Right lobe of liver (tissue), 6 donors: ENCODE results near the gene PRKAR1A. TPM values are rescaled to one million over a fixed set of nuclear protein-coding genes. Genes with fewer than 3 reads are reported as not detected.
"Not testable (repeated sequence)": the region's sequence is repeated elsewhere in the genome, so short reads cannot be mapped to it uniquely, and the experiment has no call there.

Source experiments
- ATAC-seq, 4 donors: fragments of 200-7000 bp; cut with Tn5 transposase; one replicate each; pipeline ENCODE4 v1.9.1; 2020; ENCODE audit warnings: mild to moderate bottlenecking in 4 of 4, moderate library complexity in 4 of 4
- DNase-seq, 3 donors: peaks; one replicate each; pipeline ENCODE4 v3.0.0-alpha.2; 2020
- H3K27ac ChIP-seq, 3 donors: fragments of 200-600 bp; one replicate each; pipeline ENCODE4 v1.8.0; 2022
- H3K27me3 ChIP-seq, 2 donors: fragments of 200-600 bp; one replicate each; pipeline ENCODE4 v1.8.0; 2022
- H3K36me3 ChIP-seq, 4 donors: fragments of 200-600 bp; sonication (generic) in 1 of 4; one replicate each; pipeline versions ENCODE4 v1.5.1 to v1.8.0; 2017 to 2022; ENCODE audit warnings: control low read depth in 1 of 4
- H3K4me1 ChIP-seq, 4 donors: fragments of 200-600 bp; sonication (generic) in 1 of 4; one replicate each; pipeline versions ENCODE4 v1.5.1 to v1.8.0; 2017 to 2022; ENCODE audit warnings: control low read depth in 1 of 4
- H3K4me3 ChIP-seq, 3 donors: fragments of 200-600 bp; one replicate each; pipeline ENCODE4 v1.8.0; 2022
- H3K9me3 ChIP-seq, 4 donors: fragments of 200-600 bp; sonication (generic) in 1 of 4; one replicate each; pipeline versions ENCODE4 v1.5.1 to v1.8.0; 2017 to 2022; ENCODE audit warnings: control low read depth in 1 of 4
- POLR2A ChIP-seq: fragments of 450-650 bp; IDR thresholded peaks from one replicate; pipeline ENCODE4 v1.6.1; 2017; ENCODE audit warnings: antibody characterized with exemption, mild to moderate bottlenecking
- WGBS: methylation state at CpG from one replicate; pipeline ENCODE4 v1.1.6; 2018; ENCODE audit warnings: low coverage, low lambda C conversion rate; ENCODE audit not compliant: insufficient coverage; ENCODE audit errors: missing lambda C conversion rate; 5-methylcytosine and 5-hydroxymethylcytosine counted together
- intact Hi-C, 2 donors: fragments of 100-400 bp; cut with DNase I; formaldehyde crosslinking; loops; one replicate each; pipeline versions ENCODE4 v1.11.2 to v1.14.1; 2022
- total RNA-seq, 6 experiments: library from RNA; depleted of rRNA in 2 of 6; stranded (reverse); fragments of >200 nt in 2 of 6; fragmentation: NEBNext Ultra II Directional in 3 of 6; extraction: Animal tissue kit (Norgen Biotek cat#: 25700) in 3 of 6; gene quantifications; one replicate each; pipeline versions ENCODE4 v1.1.0 to v1.2.4, GENCODE V29; 2016 to 2023
- TF ChIP-seq, protein P1 (sequence below), 4 donors: fragments of 200-600 bp in 3 of 4; fragments of 450-650 bp in 1 of 4; IDR thresholded peaks; one replicate each; pipeline versions ENCODE4 v1.5.1 to v1.8.0; 2016 to 2022; ENCODE audit warnings: antibody characterized with exemption in 4 of 4, mild to moderate bottlenecking in 2 of 4
- donor health status: DM: no; HTN: yes; CAD: no.
- donor health status: DM: no; HTN: no; CAD: no.
- donor health status: DM: no; HTN: no; CAD: no.
- donor health status: DM: no; HTN: yes; CAD: no.
- donor health status: DM: no; HTN: yes; CAD: no.

Gene PRKAR1A
- total RNA-seq, 6 experiments from 2014 or later, result 109 to 172 (median 136) TPM

DNA sequence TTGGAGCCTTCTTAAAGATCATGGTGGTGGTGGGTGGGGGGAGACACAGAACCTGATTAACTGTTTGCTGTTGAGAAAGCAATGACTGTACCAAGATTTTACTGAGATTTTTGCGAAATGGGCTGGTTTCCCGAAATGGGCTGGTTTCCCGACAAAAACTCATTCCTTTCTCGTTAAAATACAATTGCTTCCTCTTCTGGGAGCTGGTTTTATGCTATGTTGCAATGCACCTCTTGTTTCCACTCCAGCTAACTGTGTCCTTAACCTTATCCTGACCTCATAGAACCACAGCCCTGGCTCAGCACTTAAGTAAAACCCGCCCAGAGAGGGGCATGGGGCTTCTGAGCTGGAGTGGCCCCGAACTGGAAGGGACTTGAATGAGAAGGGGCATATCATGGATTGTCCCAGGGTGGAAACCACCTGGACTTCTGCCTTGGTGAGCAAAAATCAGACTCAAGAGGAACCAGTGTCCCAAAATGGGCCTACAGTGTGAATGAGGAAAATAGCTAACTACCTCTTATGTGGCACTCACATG, 68.1 kb downstream of the PRKAR1A start:
- H3K27ac ChIP-seq, result peak overlapping the region; percentile 54 to 81 (median 70)
- H3K4me1 ChIP-seq, result peaks cover 0 to 68% (median 31%) of the 10 kb centered on the region in 4 donors
- WGBS, result 37% methylated on average over 5 of the region's 6 CpGs
- H3K9me3 ChIP-seq, result no peaks in the 10 kb centered on the region
- H3K27me3 ChIP-seq, result no peaks in the 10 kb centered on the region
- DNase-seq (peak in 1 of 3 donors; percentile 47), ATAC-seq (peak; percentile 69 to 78 (median 70))
- peak overlapping the region in 2 of 3 donors; percentile 6 to 19 for H3K4me3 ChIP-seq
- no peaks in the 10 kb centered on the region for H3K36me3 ChIP-seq
- intact Hi-C loops, result no loop called here
- TF ChIP-seq, protein P1, sequence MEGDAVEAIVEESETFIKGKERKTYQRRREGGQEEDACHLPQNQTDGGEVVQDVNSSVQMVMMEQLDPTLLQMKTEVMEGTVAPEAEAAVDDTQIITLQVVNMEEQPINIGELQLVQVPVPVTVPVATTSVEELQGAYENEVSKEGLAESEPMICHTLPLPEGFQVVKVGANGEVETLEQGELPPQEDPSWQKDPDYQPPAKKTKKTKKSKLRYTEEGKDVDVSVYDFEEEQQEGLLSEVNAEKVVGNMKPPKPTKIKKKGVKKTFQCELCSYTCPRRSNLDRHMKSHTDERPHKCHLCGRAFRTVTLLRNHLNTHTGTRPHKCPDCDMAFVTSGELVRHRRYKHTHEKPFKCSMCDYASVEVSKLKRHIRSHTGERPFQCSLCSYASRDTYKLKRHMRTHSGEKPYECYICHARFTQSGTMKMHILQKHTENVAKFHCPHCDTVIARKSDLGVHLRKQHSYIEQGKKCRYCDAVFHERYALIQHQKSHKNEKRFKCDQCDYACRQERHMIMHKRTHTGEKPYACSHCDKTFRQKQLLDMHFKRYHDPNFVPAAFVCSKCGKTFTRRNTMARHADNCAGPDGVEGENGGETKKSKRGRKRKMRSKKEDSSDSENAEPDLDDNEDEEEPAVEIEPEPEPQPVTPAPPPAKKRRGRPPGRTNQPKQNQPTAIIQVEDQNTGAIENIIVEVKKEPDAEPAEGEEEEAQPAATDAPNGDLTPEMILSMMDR (IDR thresholded peaks at IDR 0.05), result no peak
- TF ChIP-seq POLR2A, result no peak

DNA sequence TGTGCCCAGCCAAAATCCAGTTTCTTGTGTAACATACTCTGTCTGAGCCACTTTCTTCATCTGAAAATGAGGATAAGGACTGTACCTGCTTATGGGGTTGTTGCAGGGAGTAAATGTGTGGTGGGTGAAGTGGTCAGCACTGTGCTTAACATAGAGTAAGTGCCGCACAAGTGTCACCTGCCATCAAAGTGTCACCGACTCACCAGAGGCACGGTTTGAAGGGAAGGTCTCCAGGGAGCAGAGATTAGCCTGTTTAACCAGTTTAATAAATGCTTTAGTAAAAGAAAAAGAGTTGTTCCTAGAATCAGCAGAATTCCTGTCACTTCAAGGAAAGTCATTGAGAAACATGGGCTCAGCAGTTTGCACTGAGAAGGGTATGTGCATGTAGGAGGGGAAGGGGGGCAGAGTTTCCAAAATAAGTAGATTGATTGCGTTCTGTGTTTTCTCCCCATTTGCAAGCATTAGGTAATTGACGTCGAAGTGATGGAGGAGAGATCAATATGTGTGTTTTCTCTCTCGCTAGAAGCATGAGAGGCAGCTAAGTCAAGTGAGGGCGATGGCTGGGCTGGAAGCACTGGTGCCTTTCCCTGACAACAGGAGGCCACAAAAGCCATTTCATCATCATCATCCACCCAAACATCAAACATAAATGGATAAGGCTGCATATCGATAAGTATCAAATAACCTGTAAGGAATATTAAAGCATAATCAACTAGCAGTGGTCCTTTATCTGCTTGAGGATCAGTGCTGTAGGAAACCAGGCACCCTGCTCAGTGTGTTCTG, 69.8 kb downstream of the PRKAR1A start:
- 39% methylated on average over 9 of the region's 9 CpGs for WGBS
- Histone ChIP-seq H3K27ac (peak overlapping the region; percentile 36 to 70 (median 50)), H3K4me1 (peaks cover 0 to 73% (median 36%) of the 10 kb centered on the region in 4 donors), H3K36me3 (no peaks in the 10 kb centered on the region), H3K4me3 (no peak overlapping the region), H3K9me3 (no peaks in the 10 kb centered on the region), H3K27me3 (no peaks in the 10 kb centered on the region)
- peak in 3 of 4 donors; percentile 16 to 51 (median 46) for ATAC-seq
- peak in 2 of 3 donors; percentile 54 to 73 for DNase-seq
- intact Hi-C loops, result no loop called here
- TF ChIP-seq, protein P1 (IDR thresholded peaks at IDR 0.05), result no peak
- TF ChIP-seq POLR2A, result no peak

DNA sequence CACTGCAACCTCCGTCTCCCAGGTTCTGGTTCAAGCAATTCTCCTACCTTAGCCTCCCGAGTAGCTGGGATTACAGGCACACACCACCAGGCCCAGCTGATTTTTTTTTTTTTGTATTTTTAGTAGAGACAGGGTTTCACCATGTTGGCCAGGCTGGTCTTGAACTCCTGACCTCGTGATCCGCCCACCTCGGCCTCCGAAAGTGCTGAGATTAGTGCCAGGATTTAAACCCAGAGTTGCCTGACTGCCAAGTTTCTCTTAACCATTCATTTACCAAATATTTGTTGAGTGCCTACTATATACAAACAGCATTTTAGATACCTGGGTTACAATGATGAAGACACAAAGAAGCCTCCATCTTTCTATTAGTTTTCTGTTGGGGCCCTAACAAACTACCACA, 70.6 kb downstream of the PRKAR1A start:
- H3K27me3 ChIP-seq, H3K9me3 ChIP-seq, intact Hi-C loops, H3K36me3 ChIP-seq, H3K4me3 ChIP-seq, ATAC-seq, DNase-seq: not testable (repeated sequence)
- Histone ChIP-seq H3K27ac (peak overlapping the region in 2 of 3 donors; percentile 10 to 70), H3K4me1 (peaks cover 0 to 74% (median 37%) of the 10 kb centered on the region in 4 donors)
- 44% methylated on average over 5 of the region's 6 CpGs for WGBS

DNA sequence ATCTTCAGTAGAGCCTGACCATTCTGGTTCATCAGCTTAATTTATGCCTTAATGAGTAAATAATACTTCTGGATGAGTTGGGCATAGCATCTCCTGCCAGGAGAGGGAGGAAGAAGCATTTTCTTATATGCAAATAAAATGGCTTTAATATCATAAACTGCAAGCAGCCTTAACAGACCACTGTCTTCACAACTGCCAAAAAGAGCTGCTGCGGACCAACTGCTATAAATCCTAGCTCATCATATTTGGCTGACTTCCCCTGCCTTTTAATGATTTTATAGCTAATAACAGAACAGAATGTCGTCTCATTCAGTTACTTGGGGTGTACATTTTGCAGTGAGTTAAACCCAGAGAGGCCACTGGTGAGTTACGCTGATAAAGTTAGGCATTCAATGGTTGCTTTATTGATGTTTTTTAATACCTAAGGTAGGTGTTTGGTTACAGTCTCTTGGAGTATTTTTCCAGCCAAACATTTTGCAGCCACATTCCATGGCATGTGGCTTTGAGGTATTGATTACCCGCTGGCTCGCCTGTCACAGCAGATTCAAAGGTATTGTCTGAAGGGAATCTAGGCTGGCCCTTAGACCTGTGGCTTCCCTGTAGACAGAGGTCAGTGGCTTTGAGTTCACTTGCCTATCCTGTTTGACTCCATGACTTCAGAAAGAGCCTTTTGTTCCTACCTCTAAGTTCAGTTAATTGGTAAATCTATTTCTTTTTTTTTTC, 72.5 kb downstream of the PRKAR1A start:
- Histone ChIP-seq H3K9me3 (no peaks in the 10 kb centered on the region), H3K4me1 (peaks cover 0 to 75% (median 30%) of the 10 kb centered on the region in 4 donors), H3K27ac (peak overlapping the region in 1 of 3 donors; percentile 62), H3K4me3 (no peak overlapping the region), H3K36me3 (no peaks in the 10 kb centered on the region), H3K27me3 (no peaks in the 10 kb centered on the region)
- 13% methylated on average over 5 of the region's 5 CpGs for WGBS
- intact Hi-C loops, result no loop called here
- ATAC-seq (peak; percentile 61 to 82 (median 71)), DNase-seq (peak in 1 of 3 donors; percentile 80)
- TF ChIP-seq POLR2A, result no peak
- TF ChIP-seq, protein P1 (IDR thresholded peaks at IDR 0.05), result no peak
